ENCODE data around the gene JAKMIP1.
A peak's percentile ranks its signal among the peaks of the same experiment; 100 is the strongest.

JAKMIP1 gene

DNA sequence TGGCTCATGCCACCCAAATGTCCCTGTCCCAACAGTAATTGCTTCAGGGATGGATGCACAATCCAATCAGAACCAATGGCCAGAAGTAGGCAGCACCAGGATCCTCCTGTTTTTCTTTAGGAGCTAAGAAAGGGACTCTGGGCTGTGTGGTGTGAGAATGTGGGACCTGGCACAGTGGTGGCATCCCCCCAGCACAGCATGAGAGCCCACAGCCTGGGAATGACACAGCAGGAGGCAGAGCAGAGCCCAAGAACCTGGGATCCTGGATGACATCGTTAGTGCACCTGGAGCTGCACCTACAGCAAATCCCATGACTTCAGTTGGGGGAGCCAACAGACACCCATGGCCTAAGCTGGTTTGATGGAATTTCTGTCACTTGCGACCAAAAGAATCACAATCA, 111.4 kb downstream of the JAKMIP1 start:
- no peak for DNase-seq
- TF ChIP-seq, protein P1, sequence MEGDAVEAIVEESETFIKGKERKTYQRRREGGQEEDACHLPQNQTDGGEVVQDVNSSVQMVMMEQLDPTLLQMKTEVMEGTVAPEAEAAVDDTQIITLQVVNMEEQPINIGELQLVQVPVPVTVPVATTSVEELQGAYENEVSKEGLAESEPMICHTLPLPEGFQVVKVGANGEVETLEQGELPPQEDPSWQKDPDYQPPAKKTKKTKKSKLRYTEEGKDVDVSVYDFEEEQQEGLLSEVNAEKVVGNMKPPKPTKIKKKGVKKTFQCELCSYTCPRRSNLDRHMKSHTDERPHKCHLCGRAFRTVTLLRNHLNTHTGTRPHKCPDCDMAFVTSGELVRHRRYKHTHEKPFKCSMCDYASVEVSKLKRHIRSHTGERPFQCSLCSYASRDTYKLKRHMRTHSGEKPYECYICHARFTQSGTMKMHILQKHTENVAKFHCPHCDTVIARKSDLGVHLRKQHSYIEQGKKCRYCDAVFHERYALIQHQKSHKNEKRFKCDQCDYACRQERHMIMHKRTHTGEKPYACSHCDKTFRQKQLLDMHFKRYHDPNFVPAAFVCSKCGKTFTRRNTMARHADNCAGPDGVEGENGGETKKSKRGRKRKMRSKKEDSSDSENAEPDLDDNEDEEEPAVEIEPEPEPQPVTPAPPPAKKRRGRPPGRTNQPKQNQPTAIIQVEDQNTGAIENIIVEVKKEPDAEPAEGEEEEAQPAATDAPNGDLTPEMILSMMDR (IDR thresholded peaks at IDR 0.05; ENCODE audit: low read depth, low read length): no peak

DNA sequence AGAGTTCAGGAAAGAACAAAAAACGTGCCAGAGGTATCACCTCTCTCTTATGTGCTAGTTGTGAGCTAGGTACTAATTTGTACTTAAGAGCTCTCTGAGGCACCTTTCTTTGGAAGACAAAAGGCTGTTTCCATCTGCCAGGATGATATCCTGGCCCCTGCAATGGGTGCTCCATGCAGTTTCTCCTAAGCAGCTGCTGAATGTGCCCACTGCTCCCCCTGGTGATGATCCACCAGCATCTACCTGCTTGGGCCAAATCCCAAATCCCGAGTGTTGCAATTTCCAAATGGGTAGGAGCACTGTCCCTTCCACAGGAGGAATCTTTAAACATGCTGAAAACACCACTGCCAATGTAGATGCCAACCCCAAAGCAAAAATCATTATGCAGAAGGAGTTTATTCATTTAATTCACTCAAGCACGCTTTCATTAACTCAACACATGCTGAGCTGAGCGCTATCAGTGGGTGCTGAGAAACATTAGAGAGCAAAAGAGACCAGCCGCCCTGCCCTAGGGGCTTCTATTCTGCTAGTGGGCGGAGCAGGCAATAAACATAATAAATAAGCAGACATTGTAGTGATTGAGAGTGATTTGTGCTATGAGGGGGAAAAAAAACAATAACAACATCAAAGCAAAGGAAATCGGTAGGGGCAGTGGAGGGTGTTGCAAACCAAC, 112.5 kb downstream of the JAKMIP1 start:
- TF ChIP-seq, protein P1 (IDR thresholded peaks at IDR 0.05; ENCODE audit: low read depth, low read length): peak; percentile 89
- Histone ChIP-seq H3K4me3 (ENCODE audit: low read depth, low read length) (no peak overlapping the region), H3K27me3 (ENCODE audit: insufficient read depth, low read depth, severe bottlenecking) (no peaks in the 10 kb centered on the region), H3K36me3 (no peaks in the 10 kb centered on the region; the same call in 1 of the 2 replicates), H3K9me3 (ENCODE audit: severe bottlenecking) (no peaks in the 10 kb centered on the region), H3K27ac (no peak overlapping the region)
- DNase-seq: peak; percentile 77

More for the DNA sequence above, 111.4 kb downstream of the JAKMIP1 start:
- no peak overlapping the region for H3K4me3 ChIP-seq (ENCODE audit: low read depth, low read length)
- H3K9me3 ChIP-seq (ENCODE audit: severe bottlenecking): no peaks in the 10 kb centered on the region
- H3K27me3 ChIP-seq (ENCODE audit: insufficient read depth, low read depth, severe bottlenecking): no peaks in the 10 kb centered on the region
- no peaks in the 10 kb centered on the region; the same call in 1 of the 2 replicates for H3K36me3 ChIP-seq
- no peak overlapping the region for H3K27ac ChIP-seq

DNA sequence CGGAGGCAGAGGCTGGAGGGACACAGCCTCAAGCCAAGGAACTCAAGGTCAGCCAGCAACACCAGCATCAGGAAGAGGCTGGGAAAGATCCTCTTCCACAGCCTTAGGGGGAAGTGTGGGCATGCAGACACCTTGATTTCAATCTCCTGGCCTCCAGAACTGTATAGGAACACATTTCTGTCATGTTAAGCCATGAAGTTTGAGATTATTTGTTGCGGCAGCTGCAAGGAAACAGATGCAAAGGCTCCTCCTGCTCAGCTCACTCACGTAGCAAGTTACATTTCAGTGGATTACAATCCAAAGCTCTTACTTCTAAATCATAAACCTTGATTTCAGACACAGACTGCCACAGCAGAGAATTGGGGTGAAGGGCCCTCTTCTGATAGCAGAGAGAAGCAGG, 113.5 kb downstream of the JAKMIP1 start:
- TF ChIP-seq, protein P1 (IDR thresholded peaks at IDR 0.05; ENCODE audit: low read depth, low read length): no peak
- Histone ChIP-seq H3K27ac (no peak overlapping the region), H3K36me3 (no peaks in the 10 kb centered on the region; the same call in 1 of the 2 replicates), H3K27me3 (ENCODE audit: insufficient read depth, low read depth, severe bottlenecking) (no peaks in the 10 kb centered on the region), H3K4me3 (ENCODE audit: low read depth, low read length) (no peak overlapping the region), H3K9me3 (ENCODE audit: severe bottlenecking) (no peaks in the 10 kb centered on the region)
- no peak for DNase-seq

DNA sequence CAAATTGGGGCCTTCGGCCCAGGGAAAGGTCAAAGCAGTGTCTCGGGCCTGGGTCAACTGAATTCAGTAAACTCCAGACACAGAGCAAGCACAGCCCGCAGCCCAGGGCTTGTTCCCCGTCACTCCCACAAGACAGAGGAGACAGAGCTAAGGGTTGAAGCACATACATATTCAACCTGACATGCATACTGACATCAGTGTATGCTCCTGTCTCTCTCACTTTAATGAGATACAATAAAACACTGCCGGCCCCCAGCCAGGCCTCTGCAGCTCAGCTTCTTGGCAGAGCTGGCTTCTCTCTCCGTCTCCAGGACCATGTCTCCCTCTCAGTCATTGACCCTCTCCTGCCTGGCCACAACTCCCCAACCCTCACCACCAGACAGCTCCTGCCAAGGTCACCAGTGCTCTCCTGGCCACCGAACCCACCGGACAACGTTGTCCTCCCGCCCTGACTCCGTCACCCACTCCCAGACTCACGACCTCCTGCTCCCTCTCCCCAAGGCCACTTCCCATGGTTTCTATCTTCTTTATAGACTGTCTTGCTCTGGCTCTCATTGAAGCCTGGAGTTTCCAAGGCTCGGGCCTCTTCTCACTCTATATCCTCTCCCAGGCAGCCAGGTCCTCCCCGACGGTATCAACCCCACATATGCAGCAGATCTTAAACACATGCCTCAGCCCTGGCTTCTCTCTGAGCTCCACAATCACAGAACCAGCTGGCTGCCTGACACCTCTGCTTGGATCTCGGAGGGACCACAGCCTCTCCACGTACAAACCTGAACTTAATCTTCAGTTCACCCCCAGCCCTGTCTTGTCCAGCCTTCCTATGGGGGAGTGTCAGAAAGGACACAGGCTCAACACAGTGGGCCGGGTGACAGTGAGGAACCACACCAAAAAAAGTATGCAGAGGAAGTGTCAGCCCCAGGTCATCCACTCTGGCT, 114.4 kb downstream of the JAKMIP1 start:
- peaks cover 7% of the 10 kb centered on the region for H3K36me3 ChIP-seq
- TF ChIP-seq, protein P1 (IDR thresholded peaks at IDR 0.05; ENCODE audit: low read depth, low read length): no peak
- DNase-seq: no peak
- H3K27ac ChIP-seq: no peak overlapping the region
- no peak overlapping the region for H3K4me3 ChIP-seq (ENCODE audit: low read depth, low read length)
- H3K9me3 ChIP-seq (ENCODE audit: severe bottlenecking): no peaks in the 10 kb centered on the region
- no peaks in the 10 kb centered on the region for H3K27me3 ChIP-seq (ENCODE audit: insufficient read depth, low read depth, severe bottlenecking)

DNA sequence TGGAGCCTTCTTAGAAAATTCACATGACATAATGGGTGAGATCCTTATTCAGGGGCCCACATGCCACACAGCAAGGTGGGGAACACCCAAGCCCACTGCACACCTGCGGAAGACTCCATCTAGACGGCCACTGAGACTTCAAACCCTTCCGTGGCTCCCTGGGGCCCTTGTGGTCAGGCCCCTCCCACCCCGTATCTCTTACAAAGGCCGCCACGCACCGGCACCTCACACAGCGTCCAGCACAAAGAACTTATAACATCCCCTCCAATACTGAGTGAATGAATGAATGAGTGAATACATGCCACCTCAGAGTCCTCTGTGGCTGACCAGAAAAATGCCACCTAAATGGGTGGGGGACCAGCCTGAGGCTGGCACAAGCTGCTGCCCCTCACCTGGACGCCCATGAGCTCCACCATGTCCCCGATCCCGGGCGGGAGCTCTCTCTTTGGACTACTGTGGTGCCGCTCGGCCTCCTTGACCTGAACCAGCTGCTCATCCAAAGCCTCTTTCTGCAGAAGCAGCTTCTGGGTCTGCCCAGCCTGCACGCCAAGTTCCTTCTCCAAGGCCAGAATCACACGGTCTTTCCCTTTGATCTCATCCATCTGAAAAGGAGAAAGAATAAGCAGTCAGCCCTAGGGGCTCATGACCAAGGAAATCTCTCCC, 115.2 kb downstream of the JAKMIP1 start:
- peaks cover 13% of the 10 kb centered on the region for H3K36me3 ChIP-seq
- H3K27me3 ChIP-seq (ENCODE audit: insufficient read depth, low read depth, severe bottlenecking): no peaks in the 10 kb centered on the region
- H3K27ac ChIP-seq: no peak overlapping the region
- no peak overlapping the region for H3K4me3 ChIP-seq (ENCODE audit: low read depth, low read length)
- no peaks in the 10 kb centered on the region for H3K9me3 ChIP-seq (ENCODE audit: severe bottlenecking)
- DNase-seq: no peak
- TF ChIP-seq, protein P1 (IDR thresholded peaks at IDR 0.05; ENCODE audit: low read depth, low read length): no peak
